HG02798 (cell line): ENCODE measurements around the gene RNF17.

Source experiments
- ATAC-seq: cut with Tn5 transposase; IDR thresholded peaks from one replicate; pipeline ENCODE4 v1.9.1; 2021; ENCODE audit warnings: mild to moderate bottlenecking; ENCODE audit not compliant: unreplicated experiment, poor library complexity

RNF17 gene

DNA sequence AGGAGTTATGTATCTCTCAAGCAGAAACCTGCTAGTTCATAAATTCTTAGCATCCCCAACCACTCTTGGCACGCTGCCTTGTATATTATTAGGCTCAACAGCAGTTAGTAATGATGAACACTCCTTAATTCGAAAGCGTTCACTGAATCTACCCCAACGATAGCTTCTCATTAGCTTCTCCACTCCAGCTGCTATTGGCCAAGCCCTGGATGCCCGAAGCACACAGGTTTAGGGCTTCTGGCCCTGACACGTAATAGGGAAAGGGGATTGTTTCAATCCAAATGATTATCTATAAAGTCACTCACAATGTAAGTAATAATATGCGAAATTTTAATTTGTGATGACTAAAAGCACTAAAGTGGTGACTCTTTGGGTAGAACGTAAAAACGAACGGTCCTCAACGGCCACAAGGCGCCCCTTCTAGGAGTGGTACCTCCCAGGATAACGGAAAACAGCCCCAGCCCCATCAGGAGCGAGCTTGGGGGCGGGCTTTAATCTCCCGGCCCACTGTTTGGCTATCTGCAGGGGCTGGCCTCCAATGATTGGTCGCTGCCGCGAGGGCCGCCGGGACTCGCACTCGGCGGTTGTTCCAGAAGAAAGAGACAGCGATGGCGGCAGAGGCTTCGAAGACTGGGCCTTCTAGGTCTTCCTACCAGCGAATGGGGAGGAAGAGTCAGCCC, at the start of gene RNF17:
Gene RNF17 (plus strand): TSS at position 574 of the 680 bp plus-strand sequence. CDS start 35 bp downstream, at position 609.
- ATAC-seq: no peak

GRCh38 chr13:24716011-24716410, 48.0 kb upstream of the RNF17 start:
- no peak for ATAC-seq

- no peak for ATAC-seq
These were observed 47.5 kb upstream of the RNF17 start for GRCh38 chr13:24716446-24716845.

- no peak for ATAC-seq
These were observed 46.8 kb upstream of the RNF17 start for GRCh38 chr13:24717217-24717616.

GRCh38 chr13:24718192-24718965, 45.6 kb upstream of the RNF17 start:
- ATAC-seq: no peak

DNA sequence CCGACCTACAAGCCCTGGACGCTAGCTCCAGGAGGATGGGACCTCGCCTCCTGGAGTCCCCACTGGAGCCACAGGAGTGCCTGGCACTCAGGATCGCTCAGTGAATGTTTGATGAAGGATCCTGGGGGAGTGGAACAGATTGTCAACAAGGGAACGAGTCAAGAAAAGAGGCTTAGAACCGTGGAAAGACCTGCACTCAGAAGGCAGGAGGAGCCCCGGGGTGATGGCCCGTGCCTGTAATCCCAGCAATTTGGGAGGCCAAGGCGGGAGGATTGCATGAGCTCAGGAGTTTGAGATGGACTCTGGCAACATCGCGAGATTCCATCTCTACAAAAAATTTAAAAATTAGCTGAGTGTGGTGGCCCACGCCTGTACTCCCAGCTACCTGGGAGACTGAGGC, 44.8 kb upstream of the RNF17 start:
- no peak for ATAC-seq

DNA sequence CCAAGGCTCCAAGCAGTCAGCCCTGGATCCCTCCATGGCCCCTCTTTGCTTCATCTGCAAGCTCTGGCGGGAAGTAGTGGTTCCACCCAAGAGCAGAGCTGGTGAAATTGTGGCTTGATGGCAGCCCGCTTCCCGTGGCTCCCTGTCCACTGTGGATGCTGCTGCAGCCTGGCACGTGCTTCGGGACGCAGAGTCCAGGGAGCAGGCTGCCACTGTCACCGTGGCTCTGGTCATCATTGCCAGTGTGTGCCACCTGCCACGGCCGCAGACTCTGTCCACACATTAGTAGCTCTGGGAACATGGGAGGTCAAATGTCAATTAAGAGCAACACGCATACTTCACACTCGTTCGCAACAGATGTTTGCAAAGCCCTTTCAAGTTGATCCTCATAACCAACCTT, 40.8 kb upstream of the RNF17 start:
- no peak for ATAC-seq

DNA sequence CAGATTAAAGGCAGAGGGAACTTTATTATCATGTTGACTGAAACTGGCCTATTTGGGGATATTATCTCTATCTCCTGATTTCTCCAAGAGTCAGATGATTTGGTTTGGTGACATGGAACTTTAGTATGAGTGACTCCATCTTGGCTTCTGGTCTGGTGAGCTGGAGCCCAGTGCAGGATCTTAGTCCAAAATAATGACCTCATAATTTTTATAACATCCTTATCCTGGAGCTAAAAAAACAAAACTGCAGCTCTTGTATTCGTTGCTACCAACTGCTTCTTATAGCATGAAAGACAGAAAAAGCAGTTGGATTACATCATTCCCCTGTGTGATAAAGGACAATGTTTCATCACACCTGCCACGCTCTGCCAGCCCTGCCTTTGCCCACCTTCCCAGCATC, 39.3 kb upstream of the RNF17 start:
- ATAC-seq: no peak

DNA sequence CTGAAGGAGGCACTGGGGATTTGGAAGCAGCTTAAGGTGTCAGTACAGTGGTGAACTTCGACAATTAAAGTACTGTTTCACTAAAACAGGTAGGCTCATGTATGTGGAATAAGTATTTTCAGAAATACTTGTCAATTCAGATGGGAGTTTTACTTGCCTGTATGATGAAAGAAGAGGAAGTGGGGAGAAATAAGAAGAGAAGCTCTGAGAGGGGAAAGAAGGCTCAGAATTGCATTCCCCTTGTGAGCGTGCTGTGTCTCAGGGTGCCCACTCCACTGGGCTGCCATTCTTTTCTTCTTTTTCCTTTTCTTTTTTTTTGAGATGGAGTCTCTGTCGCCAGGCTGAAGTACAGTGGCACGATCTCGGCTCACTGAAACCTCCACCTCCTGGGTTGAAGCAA, 38.6 kb upstream of the RNF17 start:
- ATAC-seq: no peak

GRCh38 chr13:24727731-24728601, 36.0 kb upstream of the RNF17 start:
- ATAC-seq: peak; percentile 75

DNA sequence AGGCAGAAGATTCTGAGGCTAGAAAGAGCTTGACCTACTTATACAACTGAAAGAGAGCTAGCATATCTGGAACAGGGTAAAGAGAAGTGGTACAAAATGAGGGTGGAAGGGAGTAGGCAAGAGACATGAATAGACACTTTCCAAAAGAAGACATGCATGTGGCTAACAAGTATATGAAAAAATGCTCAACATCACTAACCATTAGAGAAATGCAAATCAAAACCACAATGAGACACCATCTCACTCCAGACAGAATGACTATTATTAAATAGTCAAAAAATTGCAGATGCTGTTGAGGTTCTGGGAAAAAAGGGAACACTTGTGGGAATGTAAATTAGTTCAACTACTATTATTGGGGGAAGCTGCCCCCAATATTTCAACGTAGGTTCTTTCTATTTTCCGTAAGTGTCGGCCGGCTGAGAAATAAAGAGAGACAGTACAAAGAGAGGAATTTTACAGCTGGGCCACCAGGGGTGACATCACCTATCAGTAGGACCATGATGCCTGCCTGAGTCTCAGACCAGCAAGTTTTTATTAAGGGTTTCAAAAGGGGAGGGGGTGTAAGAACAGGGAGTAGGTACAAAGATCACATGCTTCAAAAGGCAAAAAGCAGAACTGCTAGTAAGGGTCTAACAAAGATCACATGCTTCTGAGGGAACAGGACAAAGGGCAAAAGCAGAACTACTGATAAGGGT, 32.9 kb upstream of the RNF17 start:
- peak; percentile 81 for ATAC-seq

DNA sequence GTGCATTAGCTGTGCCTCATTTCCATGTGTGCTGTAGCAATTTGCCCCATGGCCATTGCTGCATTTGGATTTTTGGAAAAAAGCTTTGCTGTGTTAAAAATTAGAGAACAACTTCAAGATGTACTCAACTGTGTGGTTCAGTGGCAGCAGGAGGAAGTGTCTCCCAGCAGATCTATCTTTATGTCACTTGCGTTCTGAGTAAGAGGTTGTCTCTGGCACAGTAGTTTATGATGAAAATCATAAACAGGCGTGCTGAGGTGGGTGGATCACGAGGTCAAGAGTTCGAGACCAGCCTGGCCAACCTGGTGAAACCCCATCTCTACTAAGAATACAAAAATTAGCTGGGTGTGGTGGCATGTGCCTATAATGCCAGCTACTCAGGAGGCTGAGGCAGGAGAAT, 29.0 kb upstream of the RNF17 start:
- ATAC-seq: no peak

- no peak for ATAC-seq
These were observed 26.9 kb upstream of the RNF17 start for GRCh38 chr13:24737042-24737441.

GRCh38 chr13:24738366-24738847, 25.6 kb upstream of the RNF17 start:
- ATAC-seq: no peak

DNA sequence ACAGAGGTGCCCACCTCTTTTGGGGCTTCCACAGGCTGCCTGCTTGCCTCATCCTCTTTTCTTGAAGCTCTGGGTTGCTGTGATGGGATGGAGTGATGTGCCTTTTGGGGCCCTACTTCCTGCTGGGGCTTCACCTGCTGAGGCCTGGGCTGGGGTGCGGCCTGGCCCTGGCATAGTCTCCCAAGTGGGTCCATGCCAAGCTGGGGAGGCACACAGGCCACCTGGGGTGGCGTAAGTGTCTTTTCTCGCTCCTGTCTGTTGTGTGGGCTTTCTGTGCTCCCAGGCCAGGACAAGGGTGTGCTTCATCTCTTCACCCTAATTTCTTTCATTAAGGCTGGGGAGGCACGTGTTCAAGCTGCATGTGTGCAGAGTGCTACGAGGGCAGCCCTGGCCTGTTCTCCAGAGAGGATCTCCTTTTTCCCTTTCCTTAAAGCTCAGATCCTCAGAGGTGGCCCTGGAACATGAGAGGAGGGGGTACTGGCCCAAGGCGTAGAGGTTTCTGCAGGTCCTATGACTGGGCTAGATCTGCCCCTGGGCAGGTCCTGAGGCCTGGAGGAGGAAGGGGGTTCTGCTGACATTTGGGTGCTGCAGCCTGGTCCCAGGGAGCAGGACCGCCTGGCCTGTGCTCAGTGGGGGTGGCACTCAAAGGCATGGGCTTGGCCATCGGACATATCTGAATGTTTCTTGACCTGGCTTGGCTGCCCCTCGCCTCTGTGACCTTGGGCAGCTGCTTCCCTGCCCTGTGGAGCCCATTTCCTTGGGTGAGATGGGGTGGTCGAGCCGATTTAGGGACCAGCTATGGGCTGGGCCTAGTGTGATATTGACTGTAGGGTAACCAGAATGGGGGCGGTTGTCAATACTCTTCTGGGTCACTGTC, 23.7 kb upstream of the RNF17 start:
- no peak for ATAC-seq

- ATAC-seq: peak; percentile 57
These were observed 22.8 kb upstream of the RNF17 start for GRCh38 chr13:24741016-24741662.

DNA sequence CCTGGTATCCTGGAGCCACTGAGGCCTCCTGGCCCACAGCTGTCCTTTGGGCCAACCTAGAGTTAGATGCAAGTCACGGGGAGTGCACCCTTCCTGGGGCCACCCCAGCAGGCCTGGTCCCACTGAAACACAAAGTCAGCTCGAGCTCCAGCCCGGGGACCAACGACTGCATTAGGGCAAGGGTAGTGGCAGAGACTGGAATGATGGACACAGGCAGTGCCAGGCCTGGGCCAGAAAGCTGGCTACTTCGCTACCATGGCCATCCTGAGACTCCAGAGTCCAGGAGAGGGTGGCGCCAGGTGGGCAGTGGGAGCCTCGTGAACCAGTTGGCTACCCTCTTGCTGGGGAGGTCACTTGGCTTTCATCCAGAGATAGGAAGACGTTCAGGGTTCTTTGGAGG, 22.2 kb upstream of the RNF17 start:
- no peak for ATAC-seq

DNA sequence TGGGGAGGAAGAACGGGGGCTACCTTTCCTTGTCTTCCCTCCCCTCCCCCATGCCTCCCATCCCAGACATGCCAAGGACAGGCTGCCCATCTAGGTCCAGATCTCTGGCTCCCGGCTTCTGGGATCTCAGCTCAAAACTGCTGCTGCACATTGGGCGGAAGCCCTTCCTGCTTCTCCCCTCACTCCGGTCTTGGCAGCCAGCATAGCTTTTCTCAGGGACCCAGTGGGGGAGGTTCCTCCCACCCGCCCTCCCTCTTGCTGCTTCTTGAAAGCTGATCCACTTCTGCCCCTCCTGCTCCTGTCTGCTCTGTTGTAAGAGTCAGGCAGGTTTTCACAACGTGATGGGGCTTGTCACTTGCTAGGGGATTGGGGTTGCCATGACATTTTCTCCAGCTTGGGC, 21.7 kb upstream of the RNF17 start:
- ATAC-seq: no peak

DNA sequence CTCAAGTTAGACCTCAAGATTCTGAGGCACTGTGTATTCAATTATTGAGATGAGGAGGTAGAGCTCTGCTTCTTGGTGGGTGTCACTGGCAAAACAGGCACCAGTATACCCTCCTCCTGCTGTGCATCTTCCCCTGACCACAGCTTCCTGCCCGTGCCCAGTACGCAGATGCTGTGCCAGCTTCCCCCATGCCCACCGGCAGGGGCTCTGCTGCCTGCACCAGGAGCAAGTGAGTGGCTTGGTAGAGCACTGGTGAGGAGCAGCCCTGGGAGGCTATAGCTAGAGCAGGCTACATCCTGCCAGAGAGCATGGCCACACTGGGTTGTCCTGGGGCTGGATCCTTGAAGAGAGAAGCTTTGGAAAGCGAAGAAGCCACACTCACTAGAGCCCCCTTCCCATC, 21.0 kb upstream of the RNF17 start:
- ATAC-seq: no peak
